HG03060 (cell line): Measurements from ENCODE around the gene MARS1.

Experiments used
- ATAC-seq: cut with Tn5 transposase; IDR thresholded peaks from one replicate; pipeline ENCODE4 v1.9.1; 2021; ENCODE audit warnings: low read depth, moderate number of reproducible peaks; ENCODE audit not compliant: unreplicated experiment

MARS1 gene

GRCh38 chr12:57456737-57457490 is 31.0 kb upstream of the MARS1 start:
- no peak for ATAC-seq

GRCh38 chr12:57458665-57459054 is 29.2 kb upstream of the MARS1 start:
- ATAC-seq: no peak

DNA sequence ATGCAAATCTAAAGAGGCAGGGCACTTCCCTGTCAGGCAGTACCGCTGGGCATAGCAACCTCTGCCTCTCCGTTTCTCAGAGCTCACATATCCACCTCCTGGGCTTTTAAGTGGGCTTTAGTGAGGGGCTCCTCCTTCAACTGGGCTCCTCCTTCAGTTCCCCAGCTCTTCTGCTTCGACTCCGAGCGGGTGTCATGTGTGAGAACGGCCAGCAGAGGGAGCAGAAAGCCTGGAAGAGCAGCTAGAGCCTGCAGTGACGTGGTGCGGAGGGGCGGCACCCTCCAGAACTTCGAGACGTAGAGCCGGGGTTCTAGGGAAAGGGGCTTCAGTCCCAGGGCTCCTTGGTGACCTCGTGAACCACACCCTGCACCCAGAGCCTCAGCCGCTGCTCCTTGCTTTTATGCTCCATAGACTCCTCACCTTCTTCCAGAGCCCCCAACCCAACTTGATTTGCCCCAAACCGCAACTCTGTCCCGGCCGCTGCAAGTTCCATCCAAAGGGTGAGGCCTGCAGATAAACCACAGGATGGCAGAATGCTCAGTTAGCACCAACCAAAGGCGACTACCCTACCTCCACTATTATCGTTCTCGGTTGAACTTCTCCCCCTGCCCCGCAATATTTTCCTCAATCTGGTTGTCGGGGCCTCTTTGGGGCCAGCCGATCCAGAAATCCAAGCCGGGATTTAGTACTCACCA is 28.7 kb upstream of the MARS1 start:
- ATAC-seq: peak; percentile 38

DNA sequence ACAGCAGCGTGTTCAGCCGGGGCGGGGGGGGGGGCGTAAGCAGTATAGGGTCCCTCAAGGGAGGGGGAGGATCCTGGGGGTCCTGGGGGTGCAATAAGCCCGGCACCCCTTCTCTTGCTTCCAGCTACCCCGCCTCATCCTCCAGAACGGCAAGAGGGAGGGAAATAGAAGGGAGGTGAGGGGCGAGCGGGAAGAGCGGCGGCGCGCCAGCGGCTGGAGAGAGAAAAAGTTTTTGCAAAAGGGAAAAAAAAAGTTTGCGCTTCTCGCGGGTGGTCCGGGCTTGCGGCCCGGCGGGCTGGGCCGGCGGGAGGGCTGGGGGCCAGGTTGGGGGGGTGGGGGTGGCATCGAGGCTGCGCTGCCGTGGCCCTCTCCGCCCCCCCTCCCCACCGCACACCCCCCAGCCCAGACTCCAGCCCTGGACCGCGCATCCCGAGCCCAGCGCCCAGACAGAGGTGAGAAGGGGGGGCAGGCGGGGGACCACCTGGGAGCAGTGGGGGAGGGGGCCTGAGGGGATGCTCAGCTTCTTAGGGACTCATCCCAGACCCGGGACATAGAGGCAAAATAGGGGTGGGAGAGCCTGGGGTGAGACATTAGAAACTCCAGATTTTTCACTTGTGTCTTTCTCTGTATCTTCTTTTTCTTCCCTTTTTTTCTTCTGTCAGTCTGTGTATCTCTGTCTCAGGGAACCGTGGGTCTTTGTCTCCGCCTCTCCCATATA is 28.0 kb upstream of the MARS1 start, which contains the start of gene GLI1:
TSS of gene GLI1 (plus strand) at position 36 of the 718 bp plus-strand sequence. CDS start 3,907 bp downstream, outside the sequence.
- ATAC-seq: no peak

DNA sequence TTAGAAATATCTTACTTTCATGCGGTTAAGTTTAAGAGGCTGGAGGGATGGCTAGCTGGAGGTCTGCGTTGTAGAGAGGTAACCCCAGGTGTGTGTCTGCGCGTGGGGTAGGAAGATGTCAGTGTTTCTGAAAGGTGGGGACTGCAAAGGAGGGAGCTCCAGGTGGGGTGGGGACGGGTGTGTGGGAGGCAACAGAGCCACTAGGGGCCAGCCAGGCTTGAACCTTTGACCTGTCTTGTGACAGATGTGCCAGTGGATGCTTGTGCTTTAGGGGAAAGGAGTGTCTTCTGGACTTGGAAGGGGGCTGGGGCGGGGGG is 27.4 kb upstream of the MARS1 start:
- no peak for ATAC-seq

- no peak for ATAC-seq
These were observed 27.0 kb upstream of the MARS1 start for GRCh38 chr12:57460841-57461275.

- ATAC-seq: no peak
These were observed 26.5 kb upstream of the MARS1 start for GRCh38 chr12:57461276-57461916.

GRCh38 chr12:57461917-57462250 is 26.0 kb upstream of the MARS1 start:
- ATAC-seq: no peak

DNA sequence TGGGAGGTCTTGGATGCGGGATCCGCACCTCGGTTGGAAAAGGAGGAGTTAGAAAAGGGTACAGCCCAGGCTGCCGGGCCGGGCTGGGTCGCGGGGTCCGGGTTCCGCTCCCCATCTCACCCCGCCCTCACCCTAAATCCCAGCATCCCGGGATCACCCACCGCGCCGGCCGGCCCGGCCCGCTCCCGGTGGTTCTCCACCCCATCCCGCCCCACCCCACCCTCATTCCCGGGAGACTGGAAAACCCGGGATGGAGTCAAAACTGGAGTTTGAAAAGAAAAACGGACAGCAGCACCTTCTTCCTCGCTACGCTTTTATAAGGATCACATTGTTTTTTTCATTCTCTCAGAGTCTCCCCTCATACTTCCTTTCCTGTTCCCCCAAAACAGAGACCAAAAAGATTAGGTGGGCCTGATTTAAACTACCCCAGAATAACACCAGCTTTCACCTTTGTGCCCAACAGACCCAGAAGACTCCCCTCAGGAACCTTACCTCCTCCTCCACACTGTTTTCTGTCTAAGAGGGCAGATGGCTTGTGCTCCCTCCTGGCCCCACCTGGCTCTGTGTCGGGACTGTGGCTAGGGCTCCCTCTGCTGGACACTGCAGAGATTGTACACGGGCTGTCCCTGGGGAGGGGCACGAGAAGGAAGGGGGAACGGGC is 25.5 kb upstream of the MARS1 start:
- peak; percentile 62 for ATAC-seq

- ATAC-seq: no peak
These were observed 25.0 kb upstream of the MARS1 start for GRCh38 chr12:57462912-57463253.

DNA sequence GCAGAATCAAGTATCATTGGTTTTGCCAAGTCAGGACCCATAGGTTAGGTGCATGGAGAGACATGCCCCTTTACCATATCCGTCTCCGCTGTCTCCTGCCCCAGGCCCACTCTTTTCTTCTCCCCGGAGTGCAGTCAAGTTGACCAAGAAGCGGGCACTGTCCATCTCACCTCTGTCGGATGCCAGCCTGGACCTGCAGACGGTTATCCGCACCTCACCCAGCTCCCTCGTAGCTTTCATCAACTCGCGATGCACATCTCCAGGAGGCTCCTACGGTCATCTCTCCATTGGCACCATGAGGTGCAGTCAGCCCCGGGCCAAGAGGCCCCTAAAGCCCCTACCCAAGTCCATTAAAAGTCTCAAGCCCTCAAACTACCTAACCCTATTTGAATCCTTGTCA is 23.3 kb upstream of the MARS1 start:
- no peak for ATAC-seq

DNA sequence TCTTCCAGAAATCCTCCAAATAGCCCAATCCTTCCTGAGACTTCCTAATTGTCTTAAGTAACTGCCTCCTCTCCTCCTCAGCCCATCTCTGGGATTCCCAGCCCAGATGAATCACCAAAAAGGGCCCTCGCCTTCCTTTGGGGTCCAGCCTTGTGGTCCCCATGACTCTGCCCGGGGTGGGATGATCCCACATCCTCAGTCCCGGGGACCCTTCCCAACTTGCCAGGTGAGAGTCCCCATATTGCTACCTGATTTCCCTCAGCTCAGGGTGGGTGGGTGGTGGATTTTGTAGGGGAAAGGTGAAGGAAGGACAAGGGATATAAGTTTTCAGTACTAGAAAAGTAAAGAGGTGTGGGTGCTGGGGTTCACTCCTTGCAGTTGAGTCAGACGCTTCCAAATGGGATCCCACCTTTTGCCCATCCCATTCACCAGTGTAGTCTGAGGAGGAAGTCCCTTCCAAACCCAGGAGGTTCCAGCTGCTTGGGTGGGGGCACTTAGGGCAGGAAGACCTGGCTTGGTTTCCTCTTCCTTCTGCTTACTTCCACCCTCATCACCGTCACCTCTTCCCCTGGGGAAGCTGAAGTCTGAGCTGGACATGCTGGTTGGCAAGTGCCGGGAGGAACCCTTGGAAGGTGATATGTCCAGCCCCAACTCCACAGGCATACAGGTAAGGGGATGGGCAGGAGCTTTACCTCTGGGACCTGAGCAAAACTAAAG is 22.7 kb upstream of the MARS1 start:
- ATAC-seq: no peak

- no peak for ATAC-seq
These were observed 21.9 kb upstream of the MARS1 start for GRCh38 chr12:57465747-57466505.

GRCh38 chr12:57467212-57467874 is 20.5 kb upstream of the MARS1 start:
- ATAC-seq: no peak

GRCh38 chr12:57467915-57468314 is 20.0 kb upstream of the MARS1 start:
- ATAC-seq: no peak

DNA sequence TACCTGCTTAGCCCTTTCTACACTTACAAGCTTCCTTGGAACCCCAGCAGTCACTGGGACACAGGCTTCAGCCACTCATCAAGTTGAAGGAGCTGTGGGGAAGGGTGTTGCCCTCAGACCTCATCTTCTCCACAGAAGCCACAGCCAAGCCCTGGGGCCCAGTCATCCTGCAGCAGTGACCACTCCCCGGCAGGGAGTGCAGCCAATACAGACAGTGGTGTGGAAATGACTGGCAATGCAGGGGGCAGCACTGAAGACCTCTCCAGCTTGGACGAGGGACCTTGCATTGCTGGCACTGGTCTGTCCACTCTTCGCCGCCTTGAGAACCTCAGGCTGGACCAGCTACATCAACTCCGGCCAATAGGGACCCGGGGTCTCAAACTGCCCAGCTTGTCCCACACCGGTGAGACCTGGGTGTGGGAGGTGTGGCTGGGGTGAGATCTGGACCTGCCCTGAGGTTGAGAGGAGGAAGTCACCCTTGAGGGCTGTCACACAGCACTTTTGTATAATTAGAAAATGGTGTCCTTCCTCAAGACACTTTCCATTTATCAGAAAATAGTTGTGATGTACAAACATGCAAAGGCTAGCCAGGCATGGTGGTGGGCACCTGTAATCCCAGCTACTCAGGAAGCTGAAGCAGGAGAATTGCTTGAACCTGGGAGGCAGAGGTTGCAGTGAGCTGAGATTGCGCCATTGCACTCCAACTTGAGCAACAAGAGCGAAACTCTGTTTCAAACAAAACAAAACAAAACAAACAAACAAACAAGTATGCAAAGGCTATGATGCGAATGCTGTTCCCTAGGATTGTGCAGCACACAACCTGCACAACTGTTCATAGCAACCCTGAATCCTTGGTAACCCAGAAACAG is 18.3 kb upstream of the MARS1 start:
- no peak for ATAC-seq

DNA sequence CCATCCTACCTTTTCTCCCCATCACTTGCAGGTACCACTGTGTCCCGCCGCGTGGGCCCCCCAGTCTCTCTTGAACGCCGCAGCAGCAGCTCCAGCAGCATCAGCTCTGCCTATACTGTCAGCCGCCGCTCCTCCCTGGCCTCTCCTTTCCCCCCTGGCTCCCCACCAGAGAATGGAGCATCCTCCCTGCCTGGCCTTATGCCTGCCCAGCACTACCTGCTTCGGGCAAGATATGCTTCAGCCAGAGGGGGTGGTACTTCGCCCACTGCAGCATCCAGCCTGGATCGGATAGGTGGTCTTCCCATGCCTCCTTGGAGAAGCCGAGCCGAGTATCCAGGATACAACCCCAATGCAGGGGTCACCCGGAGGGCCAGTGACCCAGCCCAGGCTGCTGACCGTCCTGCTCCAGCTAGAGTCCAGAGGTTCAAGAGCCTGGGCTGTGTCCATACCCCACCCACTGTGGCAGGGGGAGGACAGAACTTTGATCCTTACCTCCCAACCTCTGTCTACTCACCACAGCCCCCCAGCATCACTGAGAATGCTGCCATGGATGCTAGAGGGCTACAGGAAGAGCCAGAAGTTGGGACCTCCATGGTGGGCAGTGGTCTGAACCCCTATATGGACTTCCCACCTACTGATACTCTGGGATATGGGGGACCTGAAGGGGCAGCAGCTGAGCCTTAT is 17.4 kb upstream of the MARS1 start:
- ATAC-seq: no peak
